ENCODE results near the gene SGCD.

DNA sequence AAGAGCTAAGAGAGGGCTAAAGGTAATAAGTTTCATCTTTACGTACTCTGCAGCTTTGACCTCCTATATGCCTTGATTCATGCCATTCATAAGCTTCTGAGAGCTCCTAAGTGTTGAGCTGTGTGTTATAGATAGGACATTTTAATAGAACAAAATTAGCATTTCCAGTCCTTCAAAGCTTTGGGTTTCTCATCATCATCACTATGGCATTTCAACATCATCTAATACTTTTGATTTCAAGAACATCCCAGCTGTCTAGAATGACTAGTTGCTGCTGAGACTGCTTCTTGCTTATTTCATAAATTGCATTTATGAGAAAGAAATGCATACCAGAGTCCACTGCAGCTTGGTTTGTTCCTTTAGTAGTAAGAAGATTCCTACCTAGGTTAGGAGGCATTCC lies 201.7 kb downstream of the SGCD start:
- no peak for TF ChIP-seq PPARA (CRISPR knock-in tag; IDR thresholded peaks at IDR 0.05; ENCODE audit: borderline replicate concordance)
- TF ChIP-seq, protein P1, sequence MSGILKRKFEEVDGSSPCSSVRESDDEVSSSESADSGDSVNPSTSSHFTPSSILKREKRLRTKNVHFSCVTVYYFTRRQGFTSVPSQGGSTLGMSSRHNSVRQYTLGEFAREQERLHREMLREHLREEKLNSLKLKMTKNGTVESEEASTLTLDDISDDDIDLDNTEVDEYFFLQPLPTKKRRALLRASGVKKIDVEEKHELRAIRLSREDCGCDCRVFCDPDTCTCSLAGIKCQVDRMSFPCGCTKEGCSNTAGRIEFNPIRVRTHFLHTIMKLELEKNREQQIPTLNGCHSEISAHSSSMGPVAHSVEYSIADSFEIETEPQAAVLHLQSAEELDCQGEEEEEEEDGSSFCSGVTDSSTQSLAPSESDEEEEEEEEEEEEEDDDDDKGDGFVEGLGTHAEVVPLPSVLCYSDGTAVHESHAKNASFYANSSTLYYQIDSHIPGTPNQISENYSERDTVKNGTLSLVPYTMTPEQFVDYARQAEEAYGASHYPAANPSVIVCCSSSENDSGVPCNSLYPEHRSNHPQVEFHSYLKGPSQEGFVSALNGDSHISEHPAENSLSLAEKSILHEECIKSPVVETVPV (CRISPR knock-in tag; IDR thresholded peaks at IDR 0.05): no peak
- no peak for TF ChIP-seq TSHZ2 (CRISPR knock-in tag; IDR thresholded peaks at IDR 0.05)
